ENCODE data around the gene DCDC1. TPM values are rescaled to one million over a fixed set of nuclear protein-coding genes. Genes with fewer than 3 reads are reported as not detected.
"Not testable (repeated sequence)": the region's sequence is repeated elsewhere in the genome, so short reads cannot be mapped to it uniquely, and the experiment has no call there.

The DCDC1 gene
- total RNA-seq, 2 experiments from 2014 or later, result 0.21 to 0.27 TPM

GRCh38 chr11:30990625-30991296 is 378.8 kb downstream of the DCDC1 start:
- no peaks in the 10 kb centered on the region for H3K36me3 Mint-ChIP-seq
- no peak for DNase-seq
- ChIA-PET POLR2A (no interaction called here), CTCF (no interaction called here)
- intact Hi-C loops (cut with micrococcal nuclease), result no loop called here
- no peaks in the 10 kb centered on the region for H3K9me3 Mint-ChIP-seq
- H3K4me1 Mint-ChIP-seq (ENCODE audit: low read depth), result no peaks in the 10 kb centered on the region
- no peak overlapping the region for H3K4me3 Mint-ChIP-seq
- H3K27ac Mint-ChIP-seq, result no peak overlapping the region
- H3K27me3 Mint-ChIP-seq, result no peaks in the 10 kb centered on the region

DNA sequence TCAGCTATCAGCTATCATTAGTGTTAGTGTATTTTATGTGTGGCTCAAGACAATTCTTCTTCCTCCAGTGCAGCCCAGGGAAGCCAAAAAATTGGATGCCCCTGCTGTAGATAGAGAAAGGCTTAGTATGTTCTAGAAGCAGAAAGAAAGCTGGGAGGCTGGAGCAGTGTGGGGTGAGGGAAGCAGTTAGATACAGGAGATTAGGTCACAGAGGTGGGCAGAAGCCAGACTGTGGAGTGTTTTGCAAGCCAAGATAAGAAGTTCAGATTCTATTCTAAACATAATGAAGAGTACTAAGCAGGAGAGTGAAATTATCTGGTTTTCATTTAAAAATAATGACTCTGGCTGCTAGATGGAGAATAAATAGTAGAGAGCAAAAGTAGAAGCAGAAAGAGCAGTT is 381.7 kb downstream of the DCDC1 start:
- Mint-ChIP-seq H3K4me1 (ENCODE audit: low read depth) (no peaks in the 10 kb centered on the region), H3K4me3 (no peak overlapping the region), H3K27ac (no peak overlapping the region), H3K27me3 (no peaks in the 10 kb centered on the region), H3K36me3 (no peaks in the 10 kb centered on the region), H3K9me3 (no peaks in the 10 kb centered on the region)
- POLR2A ChIA-PET, result no interaction called here
- intact Hi-C loops (cut with micrococcal nuclease), result no loop called here
- DNase-seq, result no peak
- CTCF ChIA-PET, result no interaction called here

- CTCF ChIA-PET, result no interaction called here
- no peak for DNase-seq
- Mint-ChIP-seq H3K4me1 (ENCODE audit: low read depth) (no peaks in the 10 kb centered on the region), H3K27me3 (no peaks in the 10 kb centered on the region), H3K9me3 (no peaks in the 10 kb centered on the region), H3K4me3 (no peak overlapping the region), H3K36me3 (no peaks in the 10 kb centered on the region), H3K27ac (no peak overlapping the region)
- intact Hi-C loops (cut with micrococcal nuclease), result no loop called here
- POLR2A ChIA-PET, result no interaction called here
Observed at GRCh38 chr11:30985536-30985935, 384.0 kb downstream of the DCDC1 start.

DNA sequence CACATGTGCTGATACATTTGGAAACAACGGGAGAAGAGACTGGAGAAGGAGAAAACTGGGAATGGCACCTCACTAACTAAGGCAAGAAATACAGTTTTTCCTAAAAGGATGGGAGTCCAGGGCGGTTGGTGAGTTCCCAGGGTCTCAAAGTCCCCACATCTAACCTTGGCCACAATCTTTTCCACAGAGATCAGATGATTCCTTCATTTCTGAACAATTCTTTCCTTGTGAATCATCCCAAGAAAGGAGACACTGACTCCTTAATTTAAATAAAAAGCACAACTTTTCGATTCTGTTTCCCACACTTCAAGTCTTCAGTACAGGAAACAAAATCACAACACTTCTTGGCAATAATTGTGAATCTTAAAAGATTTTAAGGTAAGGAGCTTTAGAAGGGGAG is 384.7 kb downstream of the DCDC1 start:
- Mint-ChIP-seq H3K9me3 (no peaks in the 10 kb centered on the region), H3K27ac (no peak overlapping the region), H3K27me3 (no peaks in the 10 kb centered on the region), H3K4me1 (ENCODE audit: low read depth) (no peaks in the 10 kb centered on the region), H3K4me3 (no peak overlapping the region), H3K36me3 (no peaks in the 10 kb centered on the region)
- ChIA-PET POLR2A (no interaction called here), CTCF (no interaction called here)
- intact Hi-C loops (cut with micrococcal nuclease), result no loop called here
- DNase-seq, result no peak

DNA sequence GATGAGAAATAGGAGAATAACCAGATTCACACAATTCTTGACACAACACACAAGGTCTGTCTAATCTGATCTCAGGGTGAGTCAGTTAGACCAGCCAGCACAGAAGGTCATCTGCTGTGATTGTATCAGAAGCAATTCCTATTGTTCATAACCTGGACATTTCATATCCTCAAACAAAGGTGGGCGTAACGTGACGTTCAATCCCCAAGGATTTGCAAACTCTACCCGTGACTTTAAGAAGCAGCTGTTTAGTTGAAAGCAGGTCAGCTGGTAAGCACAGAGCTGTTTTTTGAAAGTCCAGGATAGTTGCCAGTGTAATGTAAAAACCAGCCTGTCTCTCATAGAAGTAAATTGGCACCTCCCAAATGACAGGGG is 385.1 kb downstream of the DCDC1 start:
- H3K36me3 Mint-ChIP-seq, result no peaks in the 10 kb centered on the region
- CTCF ChIA-PET, result no interaction called here
- POLR2A ChIA-PET, result no interaction called here
- H3K27ac Mint-ChIP-seq, result no peak overlapping the region
- no peak overlapping the region for H3K4me3 Mint-ChIP-seq
- H3K9me3 Mint-ChIP-seq, result no peaks in the 10 kb centered on the region
- no peak for DNase-seq
- intact Hi-C loops (cut with micrococcal nuclease), result no loop called here
- no peaks in the 10 kb centered on the region for H3K4me1 Mint-ChIP-seq (ENCODE audit: low read depth)
- H3K27me3 Mint-ChIP-seq, result no peaks in the 10 kb centered on the region

GRCh38 chr11:30983776-30984441 is 385.6 kb downstream of the DCDC1 start:
- POLR2A ChIA-PET, result no interaction called here
- CTCF ChIA-PET, result no interaction called here
- intact Hi-C loops (cut with micrococcal nuclease), result no loop called here
- Mint-ChIP-seq H3K27ac (no peak overlapping the region), H3K4me1 (ENCODE audit: low read depth) (no peaks in the 10 kb centered on the region), H3K4me3 (no peak overlapping the region), H3K36me3 (no peaks in the 10 kb centered on the region), H3K27me3 (no peaks in the 10 kb centered on the region), H3K9me3 (no peaks in the 10 kb centered on the region)
- no peak for DNase-seq

GRCh38 chr11:30983143-30983542 is 386.4 kb downstream of the DCDC1 start:
- intact Hi-C loops (cut with micrococcal nuclease), result no loop called here
- Mint-ChIP-seq H3K4me3 (no peak overlapping the region), H3K36me3 (no peaks in the 10 kb centered on the region), H3K4me1 (ENCODE audit: low read depth) (no peaks in the 10 kb centered on the region), H3K27ac (no peak overlapping the region), H3K27me3 (no peaks in the 10 kb centered on the region), H3K9me3 (no peaks in the 10 kb centered on the region)
- no peak for DNase-seq
- CTCF ChIA-PET, result no interaction called here
- POLR2A ChIA-PET, result no interaction called here

GRCh38 chr11:30967579-30967978 is 402.0 kb downstream of the DCDC1 start:
- Mint-ChIP-seq H3K27me3 (no peaks in the 10 kb centered on the region), H3K9me3 (peaks cover 9% of the 10 kb centered on the region), H3K4me1 (ENCODE audit: low read depth) (no peaks in the 10 kb centered on the region), H3K27ac (no peak overlapping the region), H3K36me3 (peaks cover 1% of the 10 kb centered on the region), H3K4me3 (no peak overlapping the region)
- POLR2A ChIA-PET, result no interaction called here
- CTCF ChIA-PET, result no interaction called here
- DNase-seq, result no peak
- intact Hi-C loops (cut with micrococcal nuclease), result no loop called here

DNA sequence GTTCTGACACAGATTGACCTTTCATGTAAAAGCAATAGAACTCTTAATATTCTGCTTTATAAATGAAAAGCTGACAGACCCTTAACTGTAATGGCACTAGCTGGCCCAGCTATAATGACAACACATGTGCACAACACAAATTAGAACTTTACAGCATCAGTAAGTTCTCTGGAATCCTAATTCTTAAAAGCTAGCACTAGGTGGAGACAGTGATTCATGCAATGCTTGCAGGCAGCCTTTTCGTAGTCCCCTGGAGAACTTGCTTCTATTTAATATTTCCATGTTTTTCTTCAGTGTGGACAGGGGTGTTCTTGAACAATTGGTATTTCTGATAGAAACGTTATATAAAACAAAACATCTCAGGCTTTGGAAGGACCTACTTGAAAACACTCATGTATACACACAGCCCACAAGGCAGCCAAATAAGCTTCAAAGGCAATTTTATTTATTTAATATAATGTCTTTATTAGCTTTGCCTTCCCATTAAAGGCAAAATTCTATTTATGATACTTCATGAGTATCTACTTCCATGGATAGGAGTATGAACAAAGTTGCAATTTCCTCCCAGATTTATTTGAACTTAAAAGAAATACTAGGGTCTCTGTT is 409.0 kb downstream of the DCDC1 start:
- POLR2A ChIA-PET, result no interaction called here
- DNase-seq, result no peak
- H3K4me1 Mint-ChIP-seq (ENCODE audit: low read depth), result no peaks in the 10 kb centered on the region
- no peaks in the 10 kb centered on the region for H3K27me3 Mint-ChIP-seq
- H3K36me3 Mint-ChIP-seq, result no peaks in the 10 kb centered on the region
- intact Hi-C loops (cut with micrococcal nuclease), result no loop called here
- no peak overlapping the region for H3K27ac Mint-ChIP-seq
- no peak overlapping the region for H3K4me3 Mint-ChIP-seq
- H3K9me3 Mint-ChIP-seq, result peaks cover 2% of the 10 kb centered on the region
- CTCF ChIA-PET, result no interaction called here

GRCh38 chr11:30956751-30957150 is 412.8 kb downstream of the DCDC1 start:
- H3K27me3 Mint-ChIP-seq, result no peaks in the 10 kb centered on the region
- no peak overlapping the region for H3K4me3 Mint-ChIP-seq
- intact Hi-C loops (cut with micrococcal nuclease), result no loop called here

GRCh38 chr11:30949838-30950237 is 419.7 kb downstream of the DCDC1 start:
- H3K36me3 Mint-ChIP-seq, result no peaks in the 10 kb centered on the region
- H3K9me3 Mint-ChIP-seq, result peaks cover 7% of the 10 kb centered on the region
- no peak overlapping the region for H3K27ac Mint-ChIP-seq
- POLR2A ChIA-PET, result no interaction called here
- CTCF ChIA-PET, result no interaction called here
- no peaks in the 10 kb centered on the region for H3K27me3 Mint-ChIP-seq
- intact Hi-C loops (cut with micrococcal nuclease), result no loop called here
- DNase-seq, result no peak
- no peak overlapping the region for H3K4me3 Mint-ChIP-seq
- no peaks in the 10 kb centered on the region for H3K4me1 Mint-ChIP-seq (ENCODE audit: low read depth)

More at GRCh38 chr11:30956751-30957150, 412.8 kb downstream of the DCDC1 start:
- CTCF ChIA-PET, result no interaction called here
- H3K27ac Mint-ChIP-seq, result no peak overlapping the region
- no peaks in the 10 kb centered on the region for H3K4me1 Mint-ChIP-seq (ENCODE audit: low read depth)
- H3K36me3 Mint-ChIP-seq, result no peaks in the 10 kb centered on the region
- no peak for DNase-seq
- POLR2A ChIA-PET, result no interaction called here
- H3K9me3 Mint-ChIP-seq, result no peaks in the 10 kb centered on the region

- intact Hi-C loops (cut with micrococcal nuclease); DNase-seq; H3K9me3 Mint-ChIP-seq; H3K4me1 Mint-ChIP-seq (ENCODE audit: low read depth); H3K36me3 Mint-ChIP-seq; POLR2A ChIA-PET; CTCF ChIA-PET; H3K27me3 Mint-ChIP-seq; H3K27ac Mint-ChIP-seq; H3K4me3 Mint-ChIP-seq: not testable (repeated sequence)
Observed at GRCh38 chr11:30947715-30948114, 421.8 kb downstream of the DCDC1 start.

- intact Hi-C loops (cut with micrococcal nuclease), result no loop called here
- H3K27me3 Mint-ChIP-seq, result no peaks in the 10 kb centered on the region
- CTCF ChIA-PET, result no interaction called here
- peaks cover 15% of the 10 kb centered on the region for H3K9me3 Mint-ChIP-seq
- no peak overlapping the region for H3K27ac Mint-ChIP-seq
- H3K4me3 Mint-ChIP-seq, result no peak overlapping the region
- no peaks in the 10 kb centered on the region for H3K36me3 Mint-ChIP-seq
- DNase-seq, result no peak
- POLR2A ChIA-PET, result no interaction called here
- no peaks in the 10 kb centered on the region for H3K4me1 Mint-ChIP-seq (ENCODE audit: low read depth)
Observed at GRCh38 chr11:30938810-30939209, 430.7 kb downstream of the DCDC1 start.
